GM23338 (cell line): ENCODE data around the gene WRAP53. TPM values are rescaled to one million over a fixed set of nuclear protein-coding genes. Genes with fewer than 3 reads are reported as not detected.

ENCODE experiments used
- ATAC-seq: fragments of 200-7000 bp; cut with Tn5 transposase; 3 replicates; pipeline ENCODE4 v1.9.1; 2020
- DNase-seq: peaks from one replicate; pipeline ENCODE4 v3.0.0-alpha.2; 2015; ENCODE audit warnings: low spot score
- H2AFZ ChIP-seq: fragments of 200-600 bp; sonication (generic); 2 replicates; pipeline ENCODE4 v1.8.0; 2016; ENCODE audit warnings: antibody characterized with exemption, mild to moderate bottlenecking, moderate library complexity
- H3F3A ChIP-seq: fragments of 200-600 bp; sonication (generic); replicated peaks from 2 replicates; pipeline ENCODE4 v1.8.0; 2017; ENCODE audit warnings: antibody characterized with exemption, mixed run types, low read depth
- H3K27ac ChIP-seq: fragments of 200-600 bp; sonication (generic); 2 replicates; pipeline ENCODE4 v1.6.1; 2016; ENCODE audit warnings: low read depth
- H3K27me3 ChIP-seq: fragments of 200-600 bp; sonication (generic); 2 replicates; pipeline ENCODE4 v1.8.0; 2016; ENCODE audit warnings: mild to moderate bottlenecking, mixed run types, moderate library complexity; ENCODE audit not compliant: insufficient read depth
- H3K36me3 ChIP-seq: fragments of 200-600 bp; sonication (generic); 2 replicates; pipeline ENCODE4 v1.8.0; 2016; ENCODE audit warnings: mild to moderate bottlenecking; ENCODE audit not compliant: insufficient read depth
- H3K4me1 ChIP-seq: fragments of 200-600 bp; sonication (generic); 2 replicates; pipeline ENCODE4 v1.8.0; 2016; ENCODE audit warnings: mild to moderate bottlenecking, moderate library complexity; ENCODE audit not compliant: insufficient read depth
- H3K4me2 ChIP-seq: fragments of 200-600 bp; sonication (generic); 2 replicates; pipeline ENCODE4 v1.7.1; 2017; ENCODE audit warnings: mixed run types
- H3K4me3 ChIP-seq: fragments of 200-600 bp; sonication (generic); 2 replicates; pipeline ENCODE4 v1.6.1; 2016; ENCODE audit warnings: mixed run types
- H3K79me2 ChIP-seq: fragments of 200-600 bp; sonication (generic); replicated peaks from 2 replicates; pipeline ENCODE4 v1.8.0; 2017; ENCODE audit warnings: mild to moderate bottlenecking; ENCODE audit not compliant: insufficient read depth
- H3K9me2 ChIP-seq: fragments of 200-600 bp; sonication (generic); 2 replicates; pipeline ENCODE4 v1.8.0; 2017; ENCODE audit not compliant: insufficient read depth
- H4K20me1 ChIP-seq: fragments of 200-600 bp; sonication (generic); replicated peaks from 2 replicates; pipeline ENCODE4 v1.8.0; 2017; ENCODE audit warnings: mild to moderate bottlenecking; ENCODE audit not compliant: insufficient read depth
- H3K27ac Mint-ChIP-seq: 2 replicates; pipeline ENCODE4 v1.8.0; 2020; ENCODE audit warnings: inconsistent platforms, mild to moderate bottlenecking, moderate library complexity, mixed read lengths
- H3K27me3 Mint-ChIP-seq: 3 replicates; pipeline ENCODE4 v1.8.0; 2022; ENCODE audit warnings: low read depth, mild to moderate bottlenecking, moderate library complexity, mixed read lengths, inconsistent platforms; ENCODE audit not compliant: insufficient read depth, poor library complexity
- H3K36me3 Mint-ChIP-seq: 3 replicates; pipeline ENCODE4 v1.8.0; 2021; ENCODE audit warnings: low read depth, mild to moderate bottlenecking, inconsistent platforms, moderate library complexity, mixed read lengths
- H3K4me1 Mint-ChIP-seq: 3 replicates; pipeline ENCODE4 v1.8.0; 2020; ENCODE audit warnings: mild to moderate bottlenecking, inconsistent platforms, mixed read lengths
- H3K4me3 Mint-ChIP-seq: 3 replicates; pipeline ENCODE4 v1.8.0; 2021; ENCODE audit warnings: moderate library complexity, mild to moderate bottlenecking, inconsistent platforms, mixed read lengths
- H3K9me3 Mint-ChIP-seq: 3 replicates; pipeline ENCODE4 v1.8.0; 2020; ENCODE audit warnings: moderate library complexity, mild to moderate bottlenecking, inconsistent platforms, mixed read lengths
- CREB1 ChIP-seq: fragments of 250-450 bp; sonication (Bioruptor Pico); IDR thresholded peaks from 2 replicates; pipeline ENCODE4 v1.5.0; 2020; ENCODE audit warnings: low read depth, mild to moderate bottlenecking, moderate library complexity
- CTCF ChIP-seq, 2 experiments: fragments of 200-600 bp in 1 of 2; sonication (generic) in 1 of 2; conservative IDR thresholded peaks; 2 replicates each; pipeline versions ENCODE4 v1.5.1 to v1.6.1; 2016 to 2017; ENCODE audit warnings: antibody characterized with exemption in 2 of 2, low read depth in 2 of 2, mild to moderate bottlenecking in 2 of 2, moderate library complexity in 1 of 2
- ETS1 ChIP-seq: IDR thresholded peaks from 2 replicates; pipeline ENCODE4 v1.6.1; 2016; ENCODE audit warnings: antibody characterized with exemption
- EZH2 ChIP-seq: fragments of 200-600 bp; sonication (generic); IDR thresholded peaks from one replicate; pipeline ENCODE4 v1.8.0; 2017; ENCODE audit warnings: antibody characterized with exemption, mild to moderate bottlenecking, low read depth; ENCODE audit not compliant: unreplicated experiment
- EZH2phosphoT487 ChIP-seq: fragments of 200-600 bp; sonication (generic); IDR thresholded peaks from one replicate; pipeline ENCODE4 v1.8.1; 2018; ENCODE audit warnings: antibody characterized with exemption; ENCODE audit not compliant: unreplicated experiment
- JUNB ChIP-seq: IDR thresholded peaks from one replicate; pipeline ENCODE4 v1.6.1; 2016; ENCODE audit warnings: antibody characterized with exemption; ENCODE audit not compliant: unreplicated experiment
- NANOG ChIP-seq: IDR thresholded peaks from 2 replicates; pipeline ENCODE4 v1.6.1; 2016; ENCODE audit warnings: antibody characterized with exemption, borderline replicate concordance
- POLR2AphosphoS5 ChIP-seq: IDR thresholded peaks from 2 replicates; pipeline ENCODE4 v1.6.1; 2016; ENCODE audit warnings: antibody characterized with exemption, low read depth
- REST ChIP-seq: IDR thresholded peaks from one replicate; pipeline ENCODE4 v1.6.1; 2018; ENCODE audit warnings: antibody characterized with exemption; ENCODE audit not compliant: unreplicated experiment
- STAT1 ChIP-seq: IDR thresholded peaks from one replicate; pipeline ENCODE4 v1.6.1; 2016; ENCODE audit warnings: antibody characterized with exemption; ENCODE audit not compliant: unreplicated experiment
- ZNF114 ChIP-seq: fragments of 250-450 bp; sonication (Bioruptor Pico); IDR thresholded peaks from 2 replicates; pipeline ENCODE4 v1.5.0; 2020; ENCODE audit warnings: mild to moderate bottlenecking, moderate library complexity
- ZNF331 ChIP-seq: fragments of 250-450 bp; sonication (Bioruptor Pico); IDR thresholded peaks from 2 replicates; pipeline ENCODE4 v1.5.0; 2020; ENCODE audit warnings: low read depth, mild to moderate bottlenecking, moderate library complexity
- ZNF462 ChIP-seq: fragments of 250-450 bp; sonication (Bioruptor Pico); IDR thresholded peaks from 2 replicates; pipeline ENCODE4 v1.5.0; 2020; ENCODE audit warnings: mild to moderate bottlenecking, moderate library complexity
- polyA plus RNA-seq: library from polyadenylated mRNA; unstranded; fragments of >200 nt; fragmentation: Nextera tagmentation; extraction: Ambion mirVana; gene quantifications from 2 replicates; pipeline ENCODE4 v1.2.1, GENCODE V29; 2016
- total RNA-seq: library from RNA; depleted of rRNA; stranded (reverse); fragments of >200 nt; shearing (Covaris generic); gene quantifications from 2 replicates; pipeline ENCODE4 v1.2.3, GENCODE V29; 2014

WRAP53 gene
- total and polyA plus RNA-seq, 2 experiments from 2014 or later: 28.1 to 33.3 TPM

- Histone ChIP-seq H3K9me2 (0 out of 2 replicates have a peak, but pooled peaks cover 8% of the 10 kb centered on the region), H3K4me1 (peaks cover 25% of the 10 kb centered on the region; the same call in 1 of the 2 replicates), H3K4me2 (no peak overlapping the region), H2AFZ (no peak overlapping the region), H3K27me3 (peaks cover 11% of the 10 kb centered on the region), H3K79me2 (no peaks in the 10 kb centered on the region), H3F3A (0 out of 2 replicates have a peak, but pooled peaks cover 16% of the 10 kb centered on the region), H3K36me3 (no peaks in the 10 kb centered on the region), H3K4me3 (no peak overlapping the region), H3K27ac (no peak overlapping the region), H4K20me1 (no peaks in the 10 kb centered on the region)
- Mint-ChIP-seq H3K36me3 (0 out of 3 replicates have a peak, but pooled peaks cover 4% of the 10 kb centered on the region), H3K27ac (no peak overlapping the region), H3K9me3 (no peaks in the 10 kb centered on the region; the same call in 2 of the 3 replicates), H3K4me1 (peaks cover 40% of the 10 kb centered on the region), H3K4me3 (no peak overlapping the region; the same call in 2 of the 3 replicates), H3K27me3 (peaks cover 17% of the 10 kb centered on the region)
- DNase-seq (no peak), ATAC-seq (no peak)
- no peak for TF ChIP-seq CREB1 (CRISPR knock-in tag)
- TF ChIP-seq ZNF331 (CRISPR knock-in tag): no peak
- no peak for TF ChIP-seq STAT1
- TF ChIP-seq POLR2AphosphoS5: no peak
- no peak for TF ChIP-seq ETS1
- TF ChIP-seq JUNB: no peak
- no peak for TF ChIP-seq REST
- no peak for TF ChIP-seq EZH2phosphoT487
- no peak for TF ChIP-seq ZNF114
- TF ChIP-seq ZNF462 (CRISPR knock-in tag): no peak
- no peak for TF ChIP-seq EZH2
- no peak for TF ChIP-seq NANOG
- no peak for TF ChIP-seq CTCF (conservative IDR thresholded peaks at IDR 0.05; ENCODE audit: low read depth in 2 of 2)
These were observed 22.0 kb downstream of the WRAP53 start for GRCh38 chr17:7710301-7710700.
